Measurements from ENCODE around the gene PCDHAC2. TPM values are rescaled to one million over a fixed set of nuclear protein-coding genes. Genes with fewer than 3 reads are reported as not detected.

PCDHAC2 gene
- total and polyA plus RNA-seq, 2 of the 13 experiments (the other 11 are each of a cell fraction or from before 2014, with no cell fraction given): not detected

DNA sequence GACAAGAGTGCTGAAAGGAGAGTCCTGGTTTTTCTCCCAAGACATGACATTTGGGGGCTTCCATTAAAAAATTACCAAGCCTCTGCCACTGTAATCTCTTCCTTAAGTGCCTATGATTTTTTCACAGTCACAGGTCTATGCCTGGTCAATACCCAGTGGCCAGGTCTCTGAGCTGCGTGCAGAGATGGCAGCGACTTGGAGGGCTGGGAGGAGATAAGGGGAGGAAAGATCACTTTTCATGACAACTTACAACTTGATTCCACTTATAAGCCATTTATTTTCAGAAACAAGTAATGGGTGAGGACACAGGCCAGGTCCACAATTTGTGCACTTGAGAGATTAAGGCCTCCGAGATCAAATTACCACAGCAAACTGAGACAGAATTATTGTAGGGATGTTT lies 1.9 kb upstream of the PCDHAC2 start:
- no peak for TF ChIP-seq NONO (IDR thresholded peaks at IDR 0.05)
- TF ChIP-seq NONO (CRISPR knock-in tag; conservative IDR thresholded peaks at IDR 0.05): no peak
- TF ChIP-seq TBL1XR1 (IDR thresholded peaks at IDR 0.05; ENCODE audit: borderline replicate concordance, low read length, partially characterized antibody): no peak
- Histone ChIP-seq H3K4me3 (replicated peaks in 1 of 3; ENCODE audit: insufficient read depth in 1 of 3, low read depth in 2 of 3, low read length in 3 of 3) (no peak overlapping the region), H3K9me3 (ENCODE audit: low read length) (no peaks in the 10 kb centered on the region), H3K9ac (ENCODE audit: insufficient read depth, low read depth, low read length) (no peak overlapping the region), H3K79me2 (ENCODE audit: insufficient read depth, low read length) (no peaks in the 10 kb centered on the region), H3K36me3 (replicated peaks in 1 of 2; ENCODE audit: control insufficient read depth in 1 of 2, insufficient read depth in 2 of 2, low read length in 2 of 2) (no peaks in the 10 kb centered on the region), H3K27ac (ENCODE audit: extremely low read length, insufficient read depth, low read length) (no peak overlapping the region), H4K20me1 (ENCODE audit: insufficient read depth, low read length) (no peaks in the 10 kb centered on the region), H3K27me3 (ENCODE audit: control insufficient read depth in 1 of 2, insufficient read depth in 2 of 2, low read length in 2 of 2) (peaks cover 0 to 20% of the 10 kb centered on the region in 2 experiments; a peak in 3 of 5 replicates), H3K4me1 (ENCODE audit: insufficient read depth, low read length) (no peaks in the 10 kb centered on the region), H3K4me2 (ENCODE audit: low read depth, low read length) (no peak overlapping the region), H2AFZ (ENCODE audit: low read length) (no peak overlapping the region)
- 0% methylated on average over 3 of the region's 3 CpGs for WGBS (ENCODE audit: low lambda C conversion rate)
- FAIRE-seq: no peak
- intact Hi-C loops (cut with micrococcal nuclease; ENCODE audit: unreplicated experiment): no loop called here
- in situ Hi-C loops (cut with HindIII; ENCODE audit: extremely low pct_ligation_motif_present, low pct_unique_long_range_greater_than_20kb): no loop called here
- ChIA-PET POLR2A (no interaction called here), CTCF (ENCODE audit: low intra/inter-chr PET ratio, low total read pairs) (no interaction called here)
- DNase-seq (ENCODE audit: low spot score): no peak
- BruUV-seq (replicated peaks): no TSS peak
- no peak for ATAC-seq

GRCh38 chr5:140965905-140966292 lies 377 bp upstream of the PCDHAC2 start:
- Histone ChIP-seq H3K36me3 (replicated peaks in 1 of 2; ENCODE audit: control insufficient read depth in 1 of 2, insufficient read depth in 2 of 2, low read length in 2 of 2) (no peaks in the 10 kb centered on the region), H4K20me1 (ENCODE audit: insufficient read depth, low read length) (no peaks in the 10 kb centered on the region), H3K79me2 (ENCODE audit: insufficient read depth, low read length) (no peaks in the 10 kb centered on the region), H3K27ac (ENCODE audit: extremely low read length, insufficient read depth, low read length) (no peak overlapping the region), H2AFZ (ENCODE audit: low read length) (no peak overlapping the region), H3K27me3 (ENCODE audit: control insufficient read depth in 1 of 2, insufficient read depth in 2 of 2, low read length in 2 of 2) (peaks cover 0 to 20% of the 10 kb centered on the region in 2 experiments; a peak in 3 of 5 replicates), H3K4me1 (ENCODE audit: insufficient read depth, low read length) (no peaks in the 10 kb centered on the region), H3K4me2 (ENCODE audit: low read depth, low read length) (no peak overlapping the region), H3K9me3 (ENCODE audit: low read length) (no peaks in the 10 kb centered on the region), H3K4me3 (replicated peaks in 1 of 3; ENCODE audit: insufficient read depth in 1 of 3, low read depth in 2 of 3, low read length in 3 of 3) (no peak overlapping the region), H3K9ac (ENCODE audit: insufficient read depth, low read depth, low read length) (no peak overlapping the region)
- in situ Hi-C loops (cut with HindIII; ENCODE audit: extremely low pct_ligation_motif_present, low pct_unique_long_range_greater_than_20kb) (no loop called here), intact Hi-C loops (cut with micrococcal nuclease; ENCODE audit: unreplicated experiment) (no loop called here)
- FAIRE-seq (no peak), DNase-seq (ENCODE audit: low spot score) (no peak), ATAC-seq (no peak)
- WGBS (ENCODE audit: low lambda C conversion rate): 16% methylated on average over 9 of the region's 9 CpGs
- ChIA-PET POLR2A (no interaction called here), CTCF (ENCODE audit: low intra/inter-chr PET ratio, low total read pairs) (no interaction called here)
- no TSS peak for BruUV-seq (replicated peaks)
- TF ChIP-seq ZNF224 (CRISPR knock-in tag; IDR thresholded peaks at IDR 0.05) (no peak), JUN (CRISPR knock-in tag; IDR thresholded peaks at IDR 0.05) (no peak), KDM5A (IDR thresholded peaks at IDR 0.05; ENCODE audit: borderline replicate concordance, low read length) (no peak), JUNB (CRISPR knock-in tag; IDR thresholded peaks at IDR 0.05; ENCODE audit: borderline replicate concordance) (no peak), GLI4 (CRISPR knock-in tag; IDR thresholded peaks at IDR 0.05; ENCODE audit: borderline replicate concordance) (no peak), CBFB (CRISPR knock-in tag; IDR thresholded peaks at IDR 0.05) (no peak), RBM39 (IDR thresholded peaks at IDR 0.05; ENCODE audit: low read depth, low read length, poor library complexity, severe bottlenecking) (no peak), E2F2 (CRISPR knock-in tag; IDR thresholded peaks at IDR 0.05; ENCODE audit: borderline replicate concordance) (no peak), PAX8 (CRISPR knock-in tag; IDR thresholded peaks at IDR 0.05; ENCODE audit: borderline replicate concordance) (no peak), ZNF382 (CRISPR knock-in tag; IDR thresholded peaks at IDR 0.05; ENCODE audit: borderline replicate concordance) (no peak), ZNF12 (CRISPR knock-in tag; IDR thresholded peaks at IDR 0.05) (no peak), ERF (CRISPR knock-in tag; IDR thresholded peaks at IDR 0.05) (no peak), ZNF230 (CRISPR knock-in tag; IDR thresholded peaks at IDR 0.05) (no peak), HNRNPK (IDR thresholded peaks at IDR 0.05; ENCODE audit: low read depth, low read length, poor library complexity, severe bottlenecking) (no peak)

Measured in HepG2 (cell line).